ENCODE measurements around the gene CCNT1. TPM values are rescaled to one million over a fixed set of nuclear protein-coding genes. Genes with fewer than 3 reads are reported as not detected.
"Not testable (repeated sequence)": the region's sequence is repeated elsewhere in the genome, so short reads cannot be mapped to it uniquely, and the experiment has no call there.

CCNT1 gene
- total RNA-seq, 1 experiment from 2014 or later: 53.1 TPM

DNA sequence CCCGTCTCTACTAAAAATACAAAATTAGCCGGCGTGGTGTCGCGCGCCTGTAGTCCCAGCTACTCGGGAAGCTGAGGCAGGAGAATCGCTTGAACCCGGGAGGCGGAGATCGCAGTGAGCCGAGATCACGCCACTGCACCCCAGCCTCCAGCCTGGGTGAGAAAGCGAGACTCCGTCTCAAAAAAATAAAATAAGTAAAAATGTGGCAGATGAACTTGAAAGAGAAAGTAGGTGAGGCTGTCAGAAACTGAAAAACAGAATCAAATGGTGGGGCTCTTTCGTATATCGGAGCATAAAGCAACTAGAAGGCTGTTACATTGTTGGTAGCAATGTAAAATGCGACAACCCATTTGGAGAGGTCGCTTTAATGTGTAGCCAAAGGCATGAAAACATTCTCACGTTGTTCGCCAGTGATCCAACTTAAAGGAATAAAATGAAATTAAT lies 767 bp upstream of the CCNT1 start:
- no peak for DNase-seq
- no peaks in the 10 kb centered on the region; the same call in 1 of the 2 replicates for H3K36me3 ChIP-seq (ENCODE audit: control insufficient read depth, insufficient read depth, low read length)
- H3K27ac Mint-ChIP-seq (ENCODE audit: unreplicated experiment): peak overlapping the region; percentile 98
- peaks cover 42% of the 10 kb centered on the region for H3K36me3 Mint-ChIP-seq (ENCODE audit: insufficient read depth, unreplicated experiment)
- H3K4me3 ChIP-seq (ENCODE audit: low read depth, low read length): peak overlapping the region; percentile 44
- CTCF ChIA-PET: interaction anchor here (0.6 kb wide), 1 partner anchor 51 kb away, joined by 3 read pairs; no protein-coding TSS in a partner anchor
- POLR2A ChIA-PET: no interaction called here
- H3K9me3 ChIP-seq: 0 out of 2 replicates have a peak, but pooled peaks cover 12% of the 10 kb centered on the region
- H3K27me3 ChIP-seq (replicated peaks; ENCODE audit: control insufficient read depth, insufficient read depth, low read length): no peaks in the 10 kb centered on the region
- peaks cover 23% of the 10 kb centered on the region for H3K9me3 Mint-ChIP-seq (ENCODE audit: unreplicated experiment)
- BruUV-seq (replicated peaks): TSS peak; percentile 93
- H3K27me3 Mint-ChIP-seq (ENCODE audit: insufficient read depth, unreplicated experiment): no peaks in the 10 kb centered on the region
- peak overlapping the region; percentile 88 for H3K4me3 Mint-ChIP-seq (ENCODE audit: unreplicated experiment)
- intact Hi-C loops (cut with micrococcal nuclease; ENCODE audit: unreplicated experiment): loop anchor here (10.0 kb wide), 1 partner anchor 548 kb away; the partner anchor contains the start of gene TUBA1C
- peaks cover 10% of the 10 kb centered on the region; the same call in 1 of the 2 replicates for H3K4me1 ChIP-seq
- TF ChIP-seq, protein P1, sequence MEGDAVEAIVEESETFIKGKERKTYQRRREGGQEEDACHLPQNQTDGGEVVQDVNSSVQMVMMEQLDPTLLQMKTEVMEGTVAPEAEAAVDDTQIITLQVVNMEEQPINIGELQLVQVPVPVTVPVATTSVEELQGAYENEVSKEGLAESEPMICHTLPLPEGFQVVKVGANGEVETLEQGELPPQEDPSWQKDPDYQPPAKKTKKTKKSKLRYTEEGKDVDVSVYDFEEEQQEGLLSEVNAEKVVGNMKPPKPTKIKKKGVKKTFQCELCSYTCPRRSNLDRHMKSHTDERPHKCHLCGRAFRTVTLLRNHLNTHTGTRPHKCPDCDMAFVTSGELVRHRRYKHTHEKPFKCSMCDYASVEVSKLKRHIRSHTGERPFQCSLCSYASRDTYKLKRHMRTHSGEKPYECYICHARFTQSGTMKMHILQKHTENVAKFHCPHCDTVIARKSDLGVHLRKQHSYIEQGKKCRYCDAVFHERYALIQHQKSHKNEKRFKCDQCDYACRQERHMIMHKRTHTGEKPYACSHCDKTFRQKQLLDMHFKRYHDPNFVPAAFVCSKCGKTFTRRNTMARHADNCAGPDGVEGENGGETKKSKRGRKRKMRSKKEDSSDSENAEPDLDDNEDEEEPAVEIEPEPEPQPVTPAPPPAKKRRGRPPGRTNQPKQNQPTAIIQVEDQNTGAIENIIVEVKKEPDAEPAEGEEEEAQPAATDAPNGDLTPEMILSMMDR (IDR thresholded peaks at IDR 0.05; ENCODE audit: insufficient read depth in 1 of 2, low read depth in 1 of 2, low read length in 1 of 2, severe bottlenecking in 1 of 2, unreplicated experiment in 1 of 2): no peak
- H3K4me1 Mint-ChIP-seq (ENCODE audit: low read depth, unreplicated experiment): no peaks in the 10 kb centered on the region

DNA sequence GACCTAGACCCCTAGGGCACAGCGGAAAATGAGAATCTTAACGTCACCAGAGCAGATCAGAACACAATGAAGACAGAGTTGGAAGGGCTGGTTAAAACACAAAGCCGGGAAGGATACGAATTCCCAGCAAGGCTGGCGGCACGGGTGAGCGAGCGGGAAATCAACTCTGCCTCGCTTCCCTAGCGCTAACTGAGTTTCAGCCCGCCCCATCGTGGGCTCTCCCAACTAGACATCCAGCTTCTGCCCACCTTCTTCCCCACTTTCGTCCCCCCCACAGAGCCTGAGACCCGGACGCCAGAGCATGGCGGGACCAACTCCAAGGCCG lies 377 bp downstream of the CCNT1 start:
- BruUV-seq (replicated peaks): TSS peak; percentile 69
- Histone ChIP-seq H3K4me3 (ENCODE audit: low read depth, low read length) (peak overlapping the region; percentile 66), H3K4me1 (peaks cover 10% of the 10 kb centered on the region; the same call in 1 of the 2 replicates), H3K9me3 (0 out of 2 replicates have a peak, but pooled peaks cover 12% of the 10 kb centered on the region), H3K27me3 (replicated peaks; ENCODE audit: control insufficient read depth, insufficient read depth, low read length) (no peaks in the 10 kb centered on the region), H3K36me3 (ENCODE audit: control insufficient read depth, insufficient read depth, low read length) (peaks cover 2% of the 10 kb centered on the region)
- TF ChIP-seq, protein P1 (IDR thresholded peaks at IDR 0.05; ENCODE audit: insufficient read depth in 1 of 2, low read depth in 1 of 2, low read length in 1 of 2, severe bottlenecking in 1 of 2, unreplicated experiment in 1 of 2): no peak
- ChIA-PET CTCF (interaction anchor here (0.5 kb wide), 1 partner anchor 78 kb away, joined by 3 read pairs; no protein-coding TSS in a partner anchor), POLR2A (no interaction called here)
- H3K27ac Mint-ChIP-seq (ENCODE audit: unreplicated experiment): peak overlapping the region; percentile 98
- peaks cover 53% of the 10 kb centered on the region for H3K36me3 Mint-ChIP-seq (ENCODE audit: insufficient read depth, unreplicated experiment)
- peaks cover 21% of the 10 kb centered on the region for H3K9me3 Mint-ChIP-seq (ENCODE audit: unreplicated experiment)
- intact Hi-C loops (cut with micrococcal nuclease; ENCODE audit: unreplicated experiment): loop anchor here (1.0 to 10.0 kb wide), 3 partner anchors 34 to 549 kb away; partner anchors contain the start of genes KANSL2 and TUBA1C
- no peaks in the 10 kb centered on the region for H3K27me3 Mint-ChIP-seq (ENCODE audit: insufficient read depth, unreplicated experiment)
- peak overlapping the region; percentile 88 for H3K4me3 Mint-ChIP-seq (ENCODE audit: unreplicated experiment)
- peak in 1 of 2 experiments; percentile 12 for DNase-seq
- H3K4me1 Mint-ChIP-seq (ENCODE audit: low read depth, unreplicated experiment): no peaks in the 10 kb centered on the region

DNA sequence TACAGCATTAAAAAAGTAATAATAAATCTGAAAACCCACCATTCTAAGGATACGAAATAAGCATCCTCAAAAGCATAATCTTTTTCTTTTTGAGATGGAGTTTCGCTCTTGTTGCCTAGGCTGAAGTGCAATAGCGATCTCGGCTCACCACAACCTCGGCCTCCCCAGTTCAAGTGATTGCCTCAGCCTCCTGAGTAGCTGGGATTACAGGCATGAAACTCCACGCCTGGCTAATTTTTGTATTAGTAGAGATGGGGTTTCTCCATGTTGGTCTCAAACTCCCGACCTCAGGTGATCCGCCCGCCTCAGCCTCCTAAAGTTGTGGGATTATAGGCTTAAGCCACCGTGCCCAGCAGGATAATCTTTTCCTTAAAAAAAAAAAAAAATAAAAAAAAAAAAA lies 4.3 kb downstream of the CCNT1 start:
- Histone ChIP-seq H3K9me3 (no peaks in the 10 kb centered on the region), H3K36me3 (ENCODE audit: control insufficient read depth, insufficient read depth, low read length) (peaks cover 2% of the 10 kb centered on the region), H3K4me1 (peaks cover 10% of the 10 kb centered on the region; the same call in 1 of the 2 replicates), H3K27me3 (replicated peaks; ENCODE audit: control insufficient read depth, insufficient read depth, low read length) (no peaks in the 10 kb centered on the region), H3K4me3 (ENCODE audit: low read depth, low read length) (no peak overlapping the region)
- TF ChIP-seq, protein P1 (IDR thresholded peaks at IDR 0.05; ENCODE audit: insufficient read depth in 1 of 2, low read depth in 1 of 2, low read length in 1 of 2, severe bottlenecking in 1 of 2, unreplicated experiment in 1 of 2): no peak
- intact Hi-C loops (cut with micrococcal nuclease; ENCODE audit: unreplicated experiment): loop anchor here (10.0 kb wide), 1 partner anchor 553 kb away; the partner anchor contains the start of gene TUBA1C
- DNase-seq: no peak
- H3K27ac Mint-ChIP-seq (ENCODE audit: unreplicated experiment): no peak overlapping the region
- no peaks in the 10 kb centered on the region for H3K4me1 Mint-ChIP-seq (ENCODE audit: low read depth, unreplicated experiment)
- no peaks in the 10 kb centered on the region for H3K27me3 Mint-ChIP-seq (ENCODE audit: insufficient read depth, unreplicated experiment)
- no peaks in the 10 kb centered on the region for H3K9me3 Mint-ChIP-seq (ENCODE audit: unreplicated experiment)
- POLR2A ChIA-PET: no interaction called here
- CTCF ChIA-PET: no interaction called here
- peaks cover 72% of the 10 kb centered on the region for H3K36me3 Mint-ChIP-seq (ENCODE audit: insufficient read depth, unreplicated experiment)
- BruUV-seq (replicated peaks): no TSS peak
- no peak overlapping the region for H3K4me3 Mint-ChIP-seq (ENCODE audit: unreplicated experiment)

DNA sequence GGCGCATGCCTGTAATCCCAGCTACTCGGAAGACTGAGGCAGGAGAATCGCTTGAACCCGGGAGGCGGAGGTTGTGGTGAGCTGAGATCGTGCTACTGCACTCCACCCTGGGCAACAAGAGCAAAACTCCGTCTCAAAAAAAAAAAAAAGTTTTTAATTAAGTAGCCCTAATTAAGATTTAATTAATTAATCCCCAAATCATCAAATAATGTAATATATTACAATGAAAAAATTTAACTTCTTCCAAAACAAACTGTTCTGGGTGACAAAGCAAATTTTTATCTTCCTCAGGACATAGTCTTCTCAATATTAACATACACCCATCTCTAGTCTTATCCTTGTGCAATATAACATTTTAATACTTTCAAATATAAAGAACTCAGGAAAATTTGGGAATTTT lies 17.7 kb downstream of the CCNT1 start:
- H3K4me1 Mint-ChIP-seq (ENCODE audit: low read depth, unreplicated experiment); H3K27ac Mint-ChIP-seq (ENCODE audit: unreplicated experiment); H3K4me3 Mint-ChIP-seq (ENCODE audit: unreplicated experiment); intact Hi-C loops (cut with micrococcal nuclease; ENCODE audit: unreplicated experiment); DNase-seq; POLR2A ChIA-PET; H3K4me3 ChIP-seq (ENCODE audit: low read depth, low read length); H3K9me3 ChIP-seq; CTCF ChIA-PET; H3K4me1 ChIP-seq; H3K9me3 Mint-ChIP-seq (ENCODE audit: unreplicated experiment); H3K27me3 Mint-ChIP-seq (ENCODE audit: insufficient read depth, unreplicated experiment); BruUV-seq (replicated peaks); H3K27me3 ChIP-seq (replicated peaks; ENCODE audit: control insufficient read depth, insufficient read depth, low read length): not testable (repeated sequence)
- H3K36me3 Mint-ChIP-seq (ENCODE audit: insufficient read depth, unreplicated experiment): peaks cover 99% of the 10 kb centered on the region
- peaks cover 11% of the 10 kb centered on the region for H3K36me3 ChIP-seq (ENCODE audit: control insufficient read depth, insufficient read depth, low read length)

All from Caco-2 (cell line).